Measurements from ENCODE around the gene IQCM.

- TF ChIP-seq, protein P1, sequence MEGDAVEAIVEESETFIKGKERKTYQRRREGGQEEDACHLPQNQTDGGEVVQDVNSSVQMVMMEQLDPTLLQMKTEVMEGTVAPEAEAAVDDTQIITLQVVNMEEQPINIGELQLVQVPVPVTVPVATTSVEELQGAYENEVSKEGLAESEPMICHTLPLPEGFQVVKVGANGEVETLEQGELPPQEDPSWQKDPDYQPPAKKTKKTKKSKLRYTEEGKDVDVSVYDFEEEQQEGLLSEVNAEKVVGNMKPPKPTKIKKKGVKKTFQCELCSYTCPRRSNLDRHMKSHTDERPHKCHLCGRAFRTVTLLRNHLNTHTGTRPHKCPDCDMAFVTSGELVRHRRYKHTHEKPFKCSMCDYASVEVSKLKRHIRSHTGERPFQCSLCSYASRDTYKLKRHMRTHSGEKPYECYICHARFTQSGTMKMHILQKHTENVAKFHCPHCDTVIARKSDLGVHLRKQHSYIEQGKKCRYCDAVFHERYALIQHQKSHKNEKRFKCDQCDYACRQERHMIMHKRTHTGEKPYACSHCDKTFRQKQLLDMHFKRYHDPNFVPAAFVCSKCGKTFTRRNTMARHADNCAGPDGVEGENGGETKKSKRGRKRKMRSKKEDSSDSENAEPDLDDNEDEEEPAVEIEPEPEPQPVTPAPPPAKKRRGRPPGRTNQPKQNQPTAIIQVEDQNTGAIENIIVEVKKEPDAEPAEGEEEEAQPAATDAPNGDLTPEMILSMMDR (IDR thresholded peaks at IDR 0.05) = no peak
- TF ChIP-seq POLR2A (IDR thresholded peaks at IDR 0.05) = no peak
Measured at GRCh38 chr4:149825336-149825735, 9.7 kb upstream of the IQCM start.
